Activated CD8-positive, alpha-beta T cell treated with anti-CD3 and anti-CD28 coated beads, Interleukin-2, amount 10 ng/mL, durations not matched to agents 7 days and 5 days (primary cell): Measurements from ENCODE around the gene CFAP251. TPM values are rescaled to one million over a fixed set of nuclear protein-coding genes. Genes with fewer than 3 reads are reported as not detected.
"Not testable (repeated sequence)": the region's sequence is repeated elsewhere in the genome, so short reads cannot be mapped to it uniquely, and the experiment has no call there.

Experiments
- ATAC-seq: fragments of 150-1000 bp; cut with Tn5 transposase; one replicate; pipeline ENCODE4 v1.10.0; 2021; ENCODE audit warnings: moderate library complexity
- CTCF ChIA-PET: fragments of 350-600 bp; sonication (Branson Sonifier 250); formaldehyde crosslinking; loops from one replicate; lab custom pipeline; 2021; ENCODE audit warnings: antibody characterized with exemption; lab: Charles Lee
- POLR2A ChIA-PET: fragments of 350-600 bp; sonication (Branson Sonifier 250); formaldehyde crosslinking; loops from one replicate; lab custom pipeline; 2021; ENCODE audit warnings: antibody characterized with exemption; lab: Charles Lee
- DNase-seq: peaks from one replicate; pipeline ENCODE4 v3.0.0-alpha.2; 2020
- H3K27ac Mint-ChIP-seq: one replicate; pipeline ENCODE4 v1.8.0; 2021; ENCODE audit warnings: mild to moderate bottlenecking, mixed read lengths
- H3K27me3 Mint-ChIP-seq: one replicate; pipeline ENCODE4 v1.8.0; 2021; ENCODE audit warnings: low read depth, mixed read lengths
- H3K36me3 Mint-ChIP-seq: one replicate; pipeline ENCODE4 v1.8.0; 2021; ENCODE audit warnings: low read depth, mixed read lengths
- H3K4me1 Mint-ChIP-seq: one replicate; pipeline ENCODE4 v1.8.0; 2021; ENCODE audit warnings: low read depth, mixed read lengths
- H3K4me3 Mint-ChIP-seq: one replicate; pipeline ENCODE4 v1.8.0; 2021; ENCODE audit warnings: mild to moderate bottlenecking, mixed read lengths
- H3K9me3 Mint-ChIP-seq: one replicate; pipeline ENCODE4 v1.8.0; 2022; ENCODE audit warnings: mixed read lengths; ENCODE audit not compliant: insufficient read depth
- total RNA-seq, 2 experiments: library from RNA; stranded (reverse); gene quantifications; one replicate each; pipeline ENCODE4 v1.2.3, GENCODE V29; 2021

CFAP251 gene
- total RNA-seq, 2 experiments from 2014 or later: 0.70 to 0.82 TPM

DNA sequence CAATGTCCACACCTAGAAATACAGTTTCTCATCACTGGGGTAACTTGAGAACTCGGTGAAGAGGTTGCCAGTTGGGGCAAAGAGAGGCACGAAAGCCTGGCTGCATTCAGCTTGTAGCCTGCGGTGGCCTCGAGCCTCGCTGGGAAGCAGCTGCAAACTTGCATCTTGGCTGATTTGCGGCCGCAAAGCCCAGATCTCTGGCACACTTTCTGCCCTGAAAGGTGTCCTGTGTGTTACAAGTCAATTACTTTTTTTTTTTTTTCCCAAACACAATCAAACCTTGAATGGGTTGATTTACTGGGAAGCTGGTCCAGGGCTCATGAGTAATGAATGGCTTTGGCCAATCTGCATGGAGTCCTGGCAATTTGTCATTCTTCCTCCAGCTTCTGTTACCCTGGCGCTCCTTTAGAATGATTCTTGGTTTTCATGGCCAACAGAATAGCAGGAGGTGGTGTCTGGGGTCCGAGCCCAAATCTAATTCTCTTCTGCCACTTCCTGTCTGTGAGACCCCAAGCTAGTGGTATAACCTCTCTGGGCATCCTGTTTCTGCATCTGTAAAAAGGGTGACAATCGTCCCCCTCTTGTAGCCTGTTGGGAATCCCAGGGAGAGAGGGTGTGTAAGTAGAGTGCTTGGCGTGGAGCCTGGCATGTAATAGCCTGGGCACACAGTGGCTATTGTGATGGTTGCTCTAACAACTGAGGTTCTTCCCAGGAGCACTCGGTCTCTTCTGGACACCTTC, 109.9 kb downstream of the CFAP251 start:
- no peak for ATAC-seq
- ChIA-PET POLR2A (interaction anchor here (0.7 kb wide), 1 partner anchor 1737 kb away, joined by 3 read pairs; no protein-coding TSS in a partner anchor), CTCF (interaction anchor here (0.7 to 1.4 kb wide), 4 partner anchors 9 to 234 kb away, joined by 3 read pairs; partner anchors contain the start of gene CFAP251)
- H3K4me1 Mint-ChIP-seq: peaks cover 26% of the 10 kb centered on the region
- H3K27ac Mint-ChIP-seq: no peak overlapping the region
- H3K4me3 Mint-ChIP-seq: no peak overlapping the region
- no peaks in the 10 kb centered on the region for H3K9me3 Mint-ChIP-seq
- no peaks in the 10 kb centered on the region for H3K36me3 Mint-ChIP-seq
- DNase-seq: no peak
- no peaks in the 10 kb centered on the region for H3K27me3 Mint-ChIP-seq

DNA sequence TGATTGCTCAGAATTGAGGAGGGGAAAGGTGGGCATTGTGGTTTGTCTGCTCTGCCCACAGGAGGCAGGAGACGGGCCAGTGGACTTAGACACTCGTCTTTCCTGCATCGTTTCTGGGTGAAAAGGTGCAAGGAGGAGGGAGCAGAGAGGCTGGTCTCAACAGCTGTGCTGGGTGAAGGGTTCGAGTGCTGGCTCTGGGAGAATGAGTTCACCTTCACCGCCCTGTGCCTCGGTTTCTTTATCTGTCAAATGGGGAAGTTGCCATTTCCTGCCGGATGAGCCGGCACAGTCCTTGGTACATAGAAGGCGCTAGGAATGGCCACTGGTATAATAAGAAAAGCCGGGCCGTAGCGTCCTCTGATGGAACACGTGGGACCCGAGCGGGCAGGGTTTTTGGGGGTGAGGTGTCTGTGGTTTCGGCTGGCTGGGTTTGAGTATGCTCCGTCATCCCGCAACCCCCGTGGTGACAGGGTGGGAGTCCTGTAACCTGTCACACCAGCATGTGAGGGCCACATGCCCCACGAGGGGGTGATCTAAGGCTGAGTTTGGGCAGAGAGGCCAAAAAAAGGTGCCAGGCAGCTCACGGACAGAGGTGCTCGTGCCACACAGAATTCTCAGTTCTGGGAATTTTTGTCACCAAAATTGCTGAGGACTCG, 110.6 kb downstream of the CFAP251 start:
- H3K9me3 Mint-ChIP-seq: no peaks in the 10 kb centered on the region
- no peak overlapping the region for H3K27ac Mint-ChIP-seq
- no peaks in the 10 kb centered on the region for H3K27me3 Mint-ChIP-seq
- H3K4me1 Mint-ChIP-seq: peaks cover 24% of the 10 kb centered on the region
- DNase-seq: peak; percentile 48
- ChIA-PET POLR2A (no interaction called here), CTCF (interaction anchor here (0.7 to 1.7 kb wide), 4 partner anchors 19 to 235 kb away, joined by 3 to 4 read pairs (median 3); partner anchors contain the start of gene CFAP251)
- no peaks in the 10 kb centered on the region for H3K36me3 Mint-ChIP-seq
- peak; percentile 27 for ATAC-seq
- H3K4me3 Mint-ChIP-seq: no peak overlapping the region

DNA sequence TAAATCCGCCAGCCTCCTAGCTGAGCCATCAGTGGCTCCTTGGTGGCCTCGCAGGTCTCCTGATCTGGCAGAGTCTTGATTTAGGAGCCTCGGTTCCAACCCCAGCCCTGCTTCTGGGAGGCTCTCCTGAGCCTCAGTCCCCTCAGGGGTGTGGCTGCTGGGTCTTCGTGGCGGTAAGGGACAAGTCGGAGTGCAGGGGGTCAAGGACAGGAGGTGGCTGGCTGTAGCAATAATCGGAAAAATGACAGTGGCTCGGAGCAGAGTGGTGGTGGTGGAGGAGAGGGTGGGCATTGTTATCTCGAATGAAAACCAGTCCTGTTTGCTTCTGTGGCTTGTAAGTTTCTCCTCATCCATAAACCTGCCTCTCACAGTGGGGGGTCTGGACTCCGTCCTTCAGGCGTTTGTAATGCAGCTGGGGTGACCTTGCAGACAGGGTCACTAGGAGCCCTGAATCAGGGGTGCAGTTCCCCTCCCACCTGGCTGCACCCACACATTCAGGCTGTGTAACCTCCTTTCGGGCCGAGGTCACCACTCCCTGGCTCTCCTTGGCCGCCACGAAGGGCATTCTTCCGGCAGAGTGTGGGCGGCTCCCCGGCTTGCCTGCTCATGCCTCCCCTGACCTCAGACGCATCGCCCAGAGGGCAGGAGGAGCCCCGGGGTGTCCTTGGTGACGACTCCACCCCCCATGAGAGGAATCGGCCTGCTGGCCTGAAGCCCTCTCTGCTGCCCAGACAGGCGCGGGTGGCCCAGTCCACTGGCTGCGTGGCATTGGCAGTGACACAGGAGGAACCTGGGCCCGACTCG, 111.4 kb downstream of the CFAP251 start:
- H3K9me3 Mint-ChIP-seq: no peaks in the 10 kb centered on the region
- no peak for ATAC-seq
- H3K4me3 Mint-ChIP-seq: no peak overlapping the region
- peaks cover 20% of the 10 kb centered on the region for H3K4me1 Mint-ChIP-seq
- ChIA-PET CTCF (interaction anchor here (0.7 to 1.7 kb wide), 2 partner anchors 20 to 25 kb away, joined by 3 to 4 read pairs; no protein-coding TSS in a partner anchor), POLR2A (interaction anchor here (0.6 kb wide), 1 partner anchor 252 kb away, joined by 4 read pairs; no protein-coding TSS in a partner anchor)
- no peaks in the 10 kb centered on the region for H3K36me3 Mint-ChIP-seq
- H3K27ac Mint-ChIP-seq: no peak overlapping the region
- no peak for DNase-seq
- no peaks in the 10 kb centered on the region for H3K27me3 Mint-ChIP-seq

DNA sequence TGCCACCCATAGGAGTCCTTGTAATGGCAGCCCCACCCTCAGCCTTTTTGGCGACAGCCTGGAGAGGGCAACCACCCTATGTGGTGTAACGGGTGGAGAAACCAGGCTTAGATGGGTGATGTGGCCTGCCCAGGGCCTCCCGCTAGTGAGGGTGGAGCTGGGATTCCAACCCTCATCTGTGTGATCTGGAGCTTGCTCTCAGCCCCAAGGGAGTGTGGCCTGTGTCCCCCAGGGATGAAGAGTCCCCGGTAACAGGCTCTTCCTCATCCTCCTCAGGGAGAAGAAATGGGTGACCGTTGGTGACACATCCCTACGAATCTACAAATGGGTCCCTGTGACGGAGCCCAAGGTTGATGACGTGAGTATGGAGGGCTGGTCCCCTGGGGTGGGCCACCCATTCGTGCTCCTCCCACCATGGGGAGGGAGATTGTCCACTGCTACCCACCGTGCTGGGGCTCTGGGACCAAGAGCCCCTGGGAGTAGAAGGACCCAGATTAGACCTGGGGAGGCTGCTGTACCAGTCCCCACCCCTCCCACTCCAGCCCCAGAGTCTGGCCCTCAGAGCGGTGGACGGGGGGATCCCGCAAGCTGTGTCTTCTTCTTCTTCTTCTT, 112.1 kb downstream of the CFAP251 start:
- no peaks in the 10 kb centered on the region for H3K9me3 Mint-ChIP-seq
- H3K4me3 Mint-ChIP-seq: no peak overlapping the region
- no peak for ATAC-seq
- no peaks in the 10 kb centered on the region for H3K27me3 Mint-ChIP-seq
- CTCF ChIA-PET: interaction anchor here (1.7 kb wide), 1 partner anchor 24 kb away, joined by 4 read pairs; no protein-coding TSS in a partner anchor
- POLR2A ChIA-PET: interaction anchor here (0.6 kb wide), 1 partner anchor 251 kb away, joined by 4 read pairs; no protein-coding TSS in a partner anchor
- H3K36me3 Mint-ChIP-seq: no peaks in the 10 kb centered on the region
- H3K27ac Mint-ChIP-seq: no peak overlapping the region
- H3K4me1 Mint-ChIP-seq: peaks cover 20% of the 10 kb centered on the region
- DNase-seq: no peak

DNA sequence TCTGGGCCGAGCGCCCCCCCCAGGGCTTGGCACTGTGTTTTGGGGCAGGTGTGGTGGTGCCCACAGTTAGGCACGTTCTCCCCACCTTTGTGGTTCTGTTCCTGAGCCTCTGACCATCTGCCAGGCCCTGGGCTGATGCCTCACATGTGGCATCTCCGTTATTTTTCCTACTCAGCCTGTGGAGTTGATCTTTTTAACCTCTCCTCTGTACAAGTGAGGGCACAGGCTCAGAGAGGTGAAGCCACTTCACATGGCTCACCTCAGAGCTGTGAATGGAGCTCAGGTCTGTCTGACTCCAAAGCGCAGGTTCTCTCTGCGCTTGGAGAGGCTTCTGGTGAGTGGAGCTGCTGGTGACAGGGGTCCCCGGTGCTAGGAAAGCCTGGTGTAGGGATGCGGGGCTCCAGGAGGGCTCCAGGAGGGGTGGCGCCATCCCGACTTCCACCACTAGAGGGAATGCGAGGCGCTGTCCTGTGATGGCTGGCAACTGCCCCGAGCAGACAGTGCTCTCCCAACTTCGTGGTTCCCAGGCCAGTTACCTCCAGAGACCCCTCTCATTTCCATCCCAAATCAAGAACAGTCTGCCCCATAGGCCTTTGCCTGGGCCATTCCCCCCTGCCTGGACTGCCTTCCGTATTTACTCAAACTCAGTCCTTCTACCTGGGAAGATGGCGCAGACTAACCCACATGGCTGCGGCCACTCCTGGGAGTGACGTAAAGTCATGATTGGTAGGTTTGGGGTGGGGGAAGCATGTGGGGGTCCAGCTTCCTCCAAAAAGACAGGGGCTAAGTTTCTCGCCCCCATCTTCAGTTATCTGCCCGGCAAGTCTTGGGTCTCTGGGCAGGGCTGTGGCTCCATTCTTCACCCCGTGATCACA, 113.2 kb downstream of the CFAP251 start:
- no peak overlapping the region for H3K4me3 Mint-ChIP-seq
- H3K36me3 Mint-ChIP-seq: peaks cover 4% of the 10 kb centered on the region
- DNase-seq: peak; percentile 67
- H3K27ac Mint-ChIP-seq: no peak overlapping the region
- H3K27me3 Mint-ChIP-seq: no peaks in the 10 kb centered on the region
- no peaks in the 10 kb centered on the region for H3K9me3 Mint-ChIP-seq
- ChIA-PET CTCF (interaction anchor here (1.0 to 1.3 kb wide), 4 partner anchors 11 to 162 kb away, joined by 3 read pairs; no protein-coding TSS in a partner anchor), POLR2A (interaction anchor here (1.1 kb wide), 1 partner anchor 8 kb away, joined by 3 read pairs; no protein-coding TSS in a partner anchor)
- peak; percentile 82 for ATAC-seq
- peaks cover 20% of the 10 kb centered on the region for H3K4me1 Mint-ChIP-seq

DNA sequence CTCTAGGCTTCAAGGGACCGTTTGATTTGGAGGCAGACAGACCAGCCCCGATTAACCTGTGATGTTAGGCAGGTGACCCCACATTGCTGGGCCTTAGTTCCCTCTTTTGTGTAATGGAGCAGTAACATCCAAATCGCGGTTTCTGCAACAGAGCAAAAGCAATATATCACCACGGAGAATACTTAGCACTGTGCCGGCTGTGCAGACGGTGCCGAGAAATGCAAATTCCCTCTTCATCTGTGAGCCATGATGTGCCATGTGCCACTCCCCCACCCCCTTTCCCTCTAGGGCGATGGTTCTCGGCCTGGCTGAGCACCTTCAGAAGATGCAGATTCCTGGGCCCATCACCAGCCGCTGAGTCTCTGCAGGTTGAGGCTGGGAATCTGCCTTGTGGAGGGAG, 114.2 kb downstream of the CFAP251 start:
- H3K4me1 Mint-ChIP-seq: peaks cover 20% of the 10 kb centered on the region
- DNase-seq: no peak
- H3K27me3 Mint-ChIP-seq: no peaks in the 10 kb centered on the region
- no peak overlapping the region for H3K4me3 Mint-ChIP-seq
- ATAC-seq: no peak
- no peaks in the 10 kb centered on the region for H3K9me3 Mint-ChIP-seq
- POLR2A ChIA-PET: interaction anchor here (1.1 kb wide), 1 partner anchor 9 kb away, joined by 3 read pairs; no protein-coding TSS in a partner anchor
- CTCF ChIA-PET: no interaction called here
- peaks cover 7% of the 10 kb centered on the region for H3K36me3 Mint-ChIP-seq
- H3K27ac Mint-ChIP-seq: no peak overlapping the region

DNA sequence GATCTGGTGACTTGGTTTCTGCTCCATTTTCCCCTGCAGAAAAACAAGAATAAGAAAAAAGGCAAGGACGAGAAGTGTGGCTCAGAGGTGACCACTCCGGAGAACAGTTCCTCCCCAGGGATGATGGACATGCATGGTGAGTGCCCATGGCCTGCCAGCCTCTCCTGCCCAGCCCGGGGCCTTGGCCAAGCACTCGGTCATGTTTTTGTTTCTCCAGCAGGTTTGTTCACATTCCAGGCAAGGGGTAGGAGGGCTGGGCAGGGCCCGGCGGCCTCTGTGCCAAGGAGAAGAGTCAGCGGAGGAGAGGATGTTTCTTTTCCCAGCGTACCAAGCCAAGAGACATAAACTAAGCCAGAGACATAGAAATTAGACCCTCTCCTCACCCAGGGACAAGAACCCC, 116.9 kb downstream of the CFAP251 start:
- POLR2A ChIA-PET: no interaction called here
- peaks cover 7% of the 10 kb centered on the region for H3K36me3 Mint-ChIP-seq
- CTCF ChIA-PET: no interaction called here

DNA sequence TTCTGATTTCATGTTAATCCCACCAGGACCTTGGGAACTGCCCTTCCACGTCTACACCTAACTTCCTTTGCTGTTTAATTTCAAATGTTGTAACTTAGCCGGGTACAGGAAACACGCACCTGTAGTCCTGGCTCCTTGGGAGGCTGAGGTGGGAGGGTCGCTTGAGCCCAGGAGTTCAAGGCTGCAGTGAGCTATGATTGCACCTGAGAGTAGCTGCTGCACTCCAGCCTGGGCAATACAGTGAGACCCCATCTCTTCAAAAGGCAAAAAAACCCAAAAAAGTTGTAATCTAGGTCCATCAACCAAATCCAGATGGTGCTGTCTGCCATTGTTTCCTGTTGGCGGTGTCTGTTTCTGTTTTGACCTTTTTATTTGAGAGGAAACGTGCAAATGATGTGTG, 117.8 kb downstream of the CFAP251 start:
- no peaks in the 10 kb centered on the region for H3K9me3 Mint-ChIP-seq
- no peaks in the 10 kb centered on the region for H3K4me1 Mint-ChIP-seq
- H3K27ac Mint-ChIP-seq: no peak overlapping the region
- no peak for DNase-seq
- ChIA-PET CTCF (interaction anchor here (2.5 kb wide), 1 partner anchor 87 kb away, joined by 12 read pairs; no protein-coding TSS in a partner anchor), POLR2A (no interaction called here)
- peaks cover 7% of the 10 kb centered on the region for H3K36me3 Mint-ChIP-seq
- H3K4me3 Mint-ChIP-seq: no peak overlapping the region
- ATAC-seq: no peak
- H3K27me3 Mint-ChIP-seq: no peaks in the 10 kb centered on the region

More for the DNA sequence above, 116.9 kb downstream of the CFAP251 start:
- Mint-ChIP-seq H3K27ac (no peak overlapping the region), H3K27me3 (no peaks in the 10 kb centered on the region), H3K9me3 (no peaks in the 10 kb centered on the region), H3K4me3 (no peak overlapping the region), H3K4me1 (no peaks in the 10 kb centered on the region)
- ATAC-seq: no peak
- DNase-seq: no peak

DNA sequence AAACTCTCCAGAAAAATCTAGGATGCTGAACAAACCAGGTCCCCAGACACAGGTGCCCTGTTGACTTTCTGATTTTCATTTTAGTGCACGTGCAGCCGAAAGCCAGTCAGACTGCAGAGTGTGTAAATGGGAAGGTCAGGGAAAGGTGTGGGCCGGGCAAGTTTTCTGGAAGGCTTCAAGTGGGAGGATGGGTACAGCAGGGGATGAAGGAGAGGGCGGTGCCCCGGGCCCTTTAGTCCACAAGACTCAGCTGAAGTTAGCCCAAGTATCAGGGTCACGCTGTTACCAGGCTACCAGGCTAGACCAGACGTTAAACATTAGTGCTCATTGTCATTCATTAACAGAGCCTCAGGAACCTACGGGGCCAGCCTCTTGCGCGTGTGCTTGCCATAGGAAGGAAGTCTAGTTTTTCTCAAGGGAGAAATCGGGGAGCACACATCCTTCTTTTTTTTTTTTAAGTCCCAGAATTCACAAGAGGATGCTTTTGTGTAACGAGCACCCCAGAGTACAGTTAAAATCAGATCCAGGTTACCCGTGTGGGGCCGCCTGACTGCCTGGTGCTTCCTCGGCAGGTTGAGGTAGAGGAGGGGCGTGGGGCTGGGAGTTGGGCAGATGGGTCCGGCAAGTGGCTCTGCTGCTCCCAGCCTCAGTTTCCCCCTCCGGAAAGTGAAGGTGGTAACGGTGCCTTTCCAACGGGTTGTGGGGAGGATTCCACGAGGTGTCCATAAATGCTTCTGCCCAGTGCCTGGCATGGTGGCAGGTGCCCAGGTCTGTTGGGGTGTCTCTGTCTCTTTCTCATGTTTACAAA, 122.4 kb downstream of the CFAP251 start:
- H3K27me3 Mint-ChIP-seq: no peaks in the 10 kb centered on the region
- no peaks in the 10 kb centered on the region for H3K4me1 Mint-ChIP-seq
- CTCF ChIA-PET: no interaction called here
- DNase-seq: no peak
- H3K27ac Mint-ChIP-seq: no peak overlapping the region
- H3K9me3 Mint-ChIP-seq: no peaks in the 10 kb centered on the region
- POLR2A ChIA-PET: no interaction called here
- no peak for ATAC-seq
- H3K4me3 Mint-ChIP-seq: no peak overlapping the region
- H3K36me3 Mint-ChIP-seq: peaks cover 10% of the 10 kb centered on the region

DNA sequence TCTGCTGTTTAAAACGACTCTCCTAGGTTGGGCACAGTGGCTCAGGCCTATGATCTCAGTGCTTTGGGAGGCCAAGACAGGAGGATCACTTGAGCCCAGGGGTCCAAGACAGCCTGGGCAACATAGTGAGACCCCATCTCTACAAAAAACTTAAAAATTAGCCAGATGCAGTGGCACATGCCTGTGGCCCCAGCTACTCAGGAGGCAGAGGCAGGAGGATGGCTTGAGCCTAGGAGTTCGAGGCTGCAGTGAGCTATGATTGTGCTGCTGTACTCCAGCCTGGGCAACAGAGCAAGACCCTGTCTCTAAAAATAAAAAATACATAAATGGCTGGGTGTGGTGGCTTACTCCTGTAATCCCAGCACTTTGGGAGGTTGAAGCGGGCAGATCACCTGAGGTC, 123.1 kb downstream of the CFAP251 start:
- POLR2A ChIA-PET, H3K27me3 Mint-ChIP-seq, H3K27ac Mint-ChIP-seq, H3K9me3 Mint-ChIP-seq, ATAC-seq, H3K4me3 Mint-ChIP-seq, DNase-seq, H3K4me1 Mint-ChIP-seq, H3K36me3 Mint-ChIP-seq: not testable (repeated sequence)
- CTCF ChIA-PET: interaction anchor here (1.0 kb wide), 1 partner anchor 13 kb away, joined by 3 read pairs; no protein-coding TSS in a partner anchor
